Endothelial cell (in vitro differentiated cells): ENCODE measurements around the gene ARHGAP30. TPM values are rescaled to one million over a fixed set of nuclear protein-coding genes. Genes with fewer than 3 reads are reported as not detected.
"Not testable (repeated sequence)": the region's sequence is repeated elsewhere in the genome, so short reads cannot be mapped to it uniquely, and the experiment has no call there.

ENCODE experiments used
- DNase-seq: peaks from one replicate; pipeline ENCODE4 v3.0.0; 2021; ENCODE audit warnings: low spot score
- H3K27ac Mint-ChIP-seq: one replicate; pipeline ENCODE4 v1.8.0; 2021; ENCODE audit warnings: mixed read lengths, inconsistent platforms; ENCODE audit not compliant: unreplicated experiment
- H3K27me3 Mint-ChIP-seq: one replicate; pipeline ENCODE4 v1.8.0; 2021; ENCODE audit warnings: mild to moderate bottlenecking, moderate library complexity, mixed read lengths, inconsistent platforms; ENCODE audit not compliant: unreplicated experiment
- H3K36me3 Mint-ChIP-seq: one replicate; pipeline ENCODE4 v1.8.0; 2021; ENCODE audit warnings: mild to moderate bottlenecking, low read depth, mixed read lengths, inconsistent platforms; ENCODE audit not compliant: unreplicated experiment
- H3K4me1 Mint-ChIP-seq: one replicate; pipeline ENCODE4 v1.8.0; 2021; ENCODE audit warnings: mild to moderate bottlenecking, mixed read lengths, inconsistent platforms; ENCODE audit not compliant: unreplicated experiment
- H3K4me3 Mint-ChIP-seq: one replicate; pipeline ENCODE4 v1.8.0; 2021; ENCODE audit warnings: mild to moderate bottlenecking, mixed read lengths, inconsistent platforms; ENCODE audit not compliant: unreplicated experiment
- H3K9me3 Mint-ChIP-seq: one replicate; pipeline ENCODE4 v1.8.0; 2021; ENCODE audit warnings: mixed read lengths, inconsistent platforms; ENCODE audit not compliant: unreplicated experiment
- CTCF ChIP-seq: fragments of 200-600 bp; sonication (generic); IDR thresholded peaks from one replicate; pipeline ENCODE4 v1.5.0; 2021; ENCODE audit warnings: antibody characterized with exemption; ENCODE audit not compliant: unreplicated experiment
- total RNA-seq: library from RNA; stranded (reverse); fragmentation: NEBNext Ultra II Directional; extraction: Animal tissue kit (Norgen Biotek cat#: 25700); gene quantifications from one replicate; pipeline ENCODE4 v1.2.1, GENCODE V29; 2021; ENCODE audit not compliant: unreplicated experiment

The ARHGAP30 gene
- total RNA-seq, 1 donor from 2014 or later = 0.23 TPM

- Mint-ChIP-seq H3K4me1 (peaks cover 16% of the 10 kb centered on the region), H3K4me3 (peak overlapping the region; percentile 42), H3K27me3 (peaks cover 12% of the 10 kb centered on the region), H3K36me3 (peaks cover 3% of the 10 kb centered on the region), H3K9me3 (no peaks in the 10 kb centered on the region), H3K27ac (no peak overlapping the region)
- peak; percentile 61 for DNase-seq
- peak; percentile 67 for TF ChIP-seq CTCF
Measured at GRCh38 chr1:161071886-161072371, 2.2 kb upstream of the ARHGAP30 start.

- Mint-ChIP-seq H3K27ac (no peak overlapping the region), H3K4me3 (no peak overlapping the region), H3K9me3 (no peaks in the 10 kb centered on the region), H3K36me3 (peaks cover 3% of the 10 kb centered on the region), H3K4me1 (peaks cover 16% of the 10 kb centered on the region), H3K27me3 (peaks cover 12% of the 10 kb centered on the region)
- no peak for TF ChIP-seq CTCF
- DNase-seq = no peak
Measured at GRCh38 chr1:161070761-161071160, 1.1 kb upstream of the ARHGAP30 start.

- H3K27me3 Mint-ChIP-seq = peaks cover 12% of the 10 kb centered on the region
- no peak overlapping the region for H3K27ac Mint-ChIP-seq
- no peak for DNase-seq
- H3K4me1 Mint-ChIP-seq = peaks cover 16% of the 10 kb centered on the region
- no peak overlapping the region for H3K4me3 Mint-ChIP-seq
- peaks cover 3% of the 10 kb centered on the region for H3K36me3 Mint-ChIP-seq
- H3K9me3 Mint-ChIP-seq = no peaks in the 10 kb centered on the region
- no peak for TF ChIP-seq CTCF
Measured at GRCh38 chr1:161069241-161069640, 450 bp downstream of the ARHGAP30 start.

- no peaks in the 10 kb centered on the region for H3K36me3 Mint-ChIP-seq
- DNase-seq = no peak
- H3K9me3 Mint-ChIP-seq = no peaks in the 10 kb centered on the region
- H3K4me1 Mint-ChIP-seq = peaks cover 19% of the 10 kb centered on the region
- H3K4me3 Mint-ChIP-seq = no peak overlapping the region
- H3K27me3 Mint-ChIP-seq = peaks cover 12% of the 10 kb centered on the region
- no peak overlapping the region for H3K27ac Mint-ChIP-seq
- TF ChIP-seq CTCF = no peak
Measured at GRCh38 chr1:161068306-161069234, 1.1 kb downstream of the ARHGAP30 start.

GRCh38 chr1:161066694-161067093, 3.0 kb downstream of the ARHGAP30 start:
- Mint-ChIP-seq H3K36me3 (no peaks in the 10 kb centered on the region), H3K27ac (no peak overlapping the region)

GRCh38 chr1:161065681-161066080, 4.0 kb downstream of the ARHGAP30 start:
- not testable (repeated sequence) for H3K36me3 Mint-ChIP-seq, DNase-seq, H3K9me3 Mint-ChIP-seq, H3K27ac Mint-ChIP-seq, H3K4me3 Mint-ChIP-seq
- peaks cover 10% of the 10 kb centered on the region for H3K27me3 Mint-ChIP-seq
- peaks cover 19% of the 10 kb centered on the region for H3K4me1 Mint-ChIP-seq

More at GRCh38 chr1:161066694-161067093, 3.0 kb downstream of the ARHGAP30 start:
- peaks cover 10% of the 10 kb centered on the region for H3K27me3 Mint-ChIP-seq
- no peak overlapping the region for H3K4me3 Mint-ChIP-seq
- H3K9me3 Mint-ChIP-seq = no peaks in the 10 kb centered on the region
- H3K4me1 Mint-ChIP-seq = peaks cover 19% of the 10 kb centered on the region
- no peak for DNase-seq
- no peak for TF ChIP-seq CTCF

- H3K9me3 Mint-ChIP-seq, H3K4me3 Mint-ChIP-seq, DNase-seq, H3K27ac Mint-ChIP-seq, H3K36me3 Mint-ChIP-seq: not testable (repeated sequence)
- Mint-ChIP-seq H3K27me3 (peaks cover 11% of the 10 kb centered on the region), H3K4me1 (peaks cover 15% of the 10 kb centered on the region)
Measured at GRCh38 chr1:161063936-161064335, 5.8 kb downstream of the ARHGAP30 start.
